Measurements from ENCODE around the gene TM7SF2. TPM values are rescaled to one million over a fixed set of nuclear protein-coding genes. Genes with fewer than 3 reads are reported as not detected.

Gene TM7SF2
- 100 to 1,000 TPM in 1 of 6 experiments, 10 to 100 TPM in 5; 25.6 to 112 (median 37.8) TPM for total RNA-seq
- long read RNA-seq, transcript TM7SF2-201 (10 exons, 1,722 nt): major isoform, 80 of 108 reads
- long read RNA-seq, partial matches to known transcripts: 13 of 108 reads
- long read RNA-seq, other reads (novel, unspliced or antisense): 14 of 108 reads

DNA sequence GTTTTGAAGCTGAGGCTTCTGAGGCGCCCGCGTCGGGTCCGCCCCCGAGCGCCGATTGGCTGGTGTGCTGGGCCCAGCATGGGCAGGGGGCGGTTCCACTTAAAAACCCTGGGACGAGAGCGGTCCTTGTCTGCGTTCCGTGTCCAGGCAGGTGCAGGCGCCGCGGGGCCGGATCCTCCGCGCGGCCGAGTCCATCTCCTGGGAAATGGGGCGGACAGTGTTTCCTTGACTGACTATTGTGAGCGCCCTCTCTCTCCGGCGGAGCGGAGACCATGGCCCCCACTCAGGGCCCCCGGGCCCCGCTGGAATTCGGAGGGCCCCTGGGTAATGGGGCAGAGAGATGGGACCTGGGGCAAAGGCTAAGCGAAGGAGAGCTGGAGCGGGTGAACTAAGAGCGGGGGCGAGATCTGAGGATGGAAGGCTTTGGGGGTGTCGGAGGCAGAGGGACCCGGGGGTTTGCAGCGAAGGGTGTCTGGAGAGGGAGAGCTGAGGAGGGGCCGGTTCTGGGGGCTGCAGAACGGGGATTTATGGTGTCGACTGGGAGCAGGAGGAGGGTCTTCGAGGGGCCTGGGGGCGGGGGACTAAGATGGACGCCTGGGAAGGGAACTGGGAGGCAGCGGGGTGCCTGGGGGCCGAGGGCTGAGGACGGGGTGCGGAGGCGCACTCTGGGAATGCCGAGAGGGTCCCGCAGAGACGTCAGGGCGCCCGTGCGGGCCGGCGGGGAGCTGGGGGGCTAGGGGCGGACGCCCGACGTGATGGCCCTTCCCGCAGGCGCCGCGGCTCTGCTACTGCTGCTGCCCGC, at the start of gene TM7SF2:
TM7SF2 (plus strand) TSS at position 129 of the 802 bp plus-strand sequence; CDS start at position 273, 144 bp downstream.
- H3K27me3 ChIP-seq: no peaks in the 10 kb centered on the region
- peak within 1 kb of the TSS; percentile 28 to 93 (median 69) for H3K27ac ChIP-seq
- H3K4me3 ChIP-seq: peak within 1 kb of the TSS; percentile 54 to 62 (median 54)
- DNase-seq (peak; percentile 98 to 99 (median 98)), ATAC-seq (peak; percentile 80 to 89 (median 84))
- TF ChIP-seq, protein P1, sequence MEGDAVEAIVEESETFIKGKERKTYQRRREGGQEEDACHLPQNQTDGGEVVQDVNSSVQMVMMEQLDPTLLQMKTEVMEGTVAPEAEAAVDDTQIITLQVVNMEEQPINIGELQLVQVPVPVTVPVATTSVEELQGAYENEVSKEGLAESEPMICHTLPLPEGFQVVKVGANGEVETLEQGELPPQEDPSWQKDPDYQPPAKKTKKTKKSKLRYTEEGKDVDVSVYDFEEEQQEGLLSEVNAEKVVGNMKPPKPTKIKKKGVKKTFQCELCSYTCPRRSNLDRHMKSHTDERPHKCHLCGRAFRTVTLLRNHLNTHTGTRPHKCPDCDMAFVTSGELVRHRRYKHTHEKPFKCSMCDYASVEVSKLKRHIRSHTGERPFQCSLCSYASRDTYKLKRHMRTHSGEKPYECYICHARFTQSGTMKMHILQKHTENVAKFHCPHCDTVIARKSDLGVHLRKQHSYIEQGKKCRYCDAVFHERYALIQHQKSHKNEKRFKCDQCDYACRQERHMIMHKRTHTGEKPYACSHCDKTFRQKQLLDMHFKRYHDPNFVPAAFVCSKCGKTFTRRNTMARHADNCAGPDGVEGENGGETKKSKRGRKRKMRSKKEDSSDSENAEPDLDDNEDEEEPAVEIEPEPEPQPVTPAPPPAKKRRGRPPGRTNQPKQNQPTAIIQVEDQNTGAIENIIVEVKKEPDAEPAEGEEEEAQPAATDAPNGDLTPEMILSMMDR (IDR thresholded peaks at IDR 0.05): no peak
- TF ChIP-seq POLR2A (IDR thresholded peaks at IDR 0.05): peak; percentile 96
- intact Hi-C loops (cut with DNase I): loop anchor here in 1 of 2 donors (5.0 kb wide), 1 partner anchor 145 kb away; no protein-coding TSS in a partner anchor
- peaks cover 0 to 44% (median 24%) of the 10 kb centered on the region in 4 donors for H3K4me1 ChIP-seq
- H3K36me3 ChIP-seq: peaks cover 0 to 9% (median 3%) of the 10 kb centered on the region in 4 donors
- no peaks in the 10 kb centered on the region for H3K9me3 ChIP-seq
- 0% methylated on average over 17 of the region's 64 CpGs for WGBS (ENCODE audit: insufficient coverage, low coverage, low lambda C conversion rate, missing lambda C conversion rate)

DNA sequence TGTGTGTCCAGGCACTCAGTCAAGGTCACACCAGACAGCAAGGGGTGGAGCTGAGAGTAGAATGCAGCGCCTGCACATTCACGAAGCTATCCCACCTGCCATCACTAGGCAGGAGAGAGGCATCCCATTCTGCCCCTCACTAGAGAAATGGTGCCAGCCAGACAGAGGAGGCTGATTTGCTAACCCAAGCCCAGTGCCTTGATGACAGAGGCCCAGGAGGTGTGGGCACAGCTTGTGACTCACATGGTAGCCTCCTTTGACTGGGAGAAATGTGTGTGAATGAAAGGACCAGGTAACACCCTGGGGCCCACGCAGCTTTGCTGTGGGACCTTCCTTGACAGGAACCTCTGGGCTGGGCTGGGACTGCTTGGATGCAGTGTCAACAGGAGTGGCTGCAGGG, 48.1 kb upstream of the TM7SF2 start:
- Histone ChIP-seq H3K4me1 (no peaks in the 10 kb centered on the region), H3K36me3 (no peaks in the 10 kb centered on the region), H3K27ac (no peak overlapping the region), H3K4me3 (no peak overlapping the region), H3K27me3 (no peaks in the 10 kb centered on the region), H3K9me3 (no peaks in the 10 kb centered on the region)
- intact Hi-C loops (cut with DNase I): no loop called here
- no peak for TF ChIP-seq POLR2A (IDR thresholded peaks at IDR 0.05)
- ATAC-seq (no peak), DNase-seq (no peak)
- WGBS (ENCODE audit: insufficient coverage, low coverage, low lambda C conversion rate, missing lambda C conversion rate): no CpG with 5 or more reads among the region's 3 CpGs

DNA sequence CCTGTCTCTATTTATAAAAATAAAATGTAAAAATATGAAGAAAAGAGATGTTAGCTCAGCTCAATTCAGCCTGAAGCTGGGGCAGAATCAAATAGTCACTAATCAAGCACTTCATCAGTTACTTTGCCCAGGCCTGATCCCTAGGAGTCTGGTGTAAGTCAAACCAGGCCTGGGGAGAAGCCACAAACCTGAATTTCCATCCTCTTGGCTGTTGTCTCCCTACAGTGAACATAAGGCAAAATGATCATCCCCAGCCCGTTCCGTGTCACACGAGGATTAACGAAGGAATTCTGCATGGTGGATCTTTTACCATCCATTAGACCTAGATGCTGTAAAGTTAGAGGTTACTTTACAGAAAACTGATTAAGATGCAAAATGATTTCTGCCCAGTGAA, 46.8 kb upstream of the TM7SF2 start:
- no peaks in the 10 kb centered on the region for H3K4me1 ChIP-seq
- ATAC-seq (no peak), DNase-seq (no peak)
- H3K27me3 ChIP-seq: no peaks in the 10 kb centered on the region
- no peak overlapping the region for H3K27ac ChIP-seq
- intact Hi-C loops (cut with DNase I): no loop called here
- no peak overlapping the region for H3K4me3 ChIP-seq
- no peaks in the 10 kb centered on the region for H3K36me3 ChIP-seq
- TF ChIP-seq, protein P1 (IDR thresholded peaks at IDR 0.05): no peak
- TF ChIP-seq POLR2A (IDR thresholded peaks at IDR 0.05): no peak
- 100% methylated on average over 4 of the region's 4 CpGs for WGBS (ENCODE audit: insufficient coverage, low coverage, low lambda C conversion rate, missing lambda C conversion rate)
- no peaks in the 10 kb centered on the region for H3K9me3 ChIP-seq

DNA sequence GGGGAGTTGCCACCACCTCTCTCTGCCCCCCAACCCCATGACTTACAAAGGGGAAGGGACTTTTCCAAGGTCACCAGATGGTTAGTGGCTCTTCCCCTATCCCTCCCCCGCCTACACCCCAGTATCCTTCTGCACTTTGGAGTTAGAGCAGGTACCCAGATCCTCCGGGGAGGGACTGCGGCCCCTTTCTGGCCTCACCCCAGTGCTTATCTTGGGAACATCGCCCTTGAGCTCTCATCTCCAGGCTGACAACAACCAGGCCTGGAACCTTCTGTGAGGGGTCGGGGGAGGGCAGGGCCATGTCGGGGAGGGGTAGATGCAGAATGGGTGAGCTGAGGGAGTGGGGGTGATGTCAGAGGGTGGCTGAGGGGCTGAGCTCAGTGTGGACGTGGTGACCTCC, 45.8 kb upstream of the TM7SF2 start:
- Histone ChIP-seq H3K4me3 (no peak overlapping the region), H3K9me3 (no peaks in the 10 kb centered on the region), H3K27me3 (no peaks in the 10 kb centered on the region), H3K27ac (no peak overlapping the region), H3K36me3 (no peaks in the 10 kb centered on the region), H3K4me1 (no peaks in the 10 kb centered on the region)
- DNase-seq (no peak), ATAC-seq (no peak)
- intact Hi-C loops (cut with DNase I): no loop called here
- 75% methylated on average over 5 of the region's 7 CpGs for WGBS (ENCODE audit: insufficient coverage, low coverage, low lambda C conversion rate, missing lambda C conversion rate)
- no peak for TF ChIP-seq POLR2A (IDR thresholded peaks at IDR 0.05)
- TF ChIP-seq, protein P1 (IDR thresholded peaks at IDR 0.05): no peak

DNA sequence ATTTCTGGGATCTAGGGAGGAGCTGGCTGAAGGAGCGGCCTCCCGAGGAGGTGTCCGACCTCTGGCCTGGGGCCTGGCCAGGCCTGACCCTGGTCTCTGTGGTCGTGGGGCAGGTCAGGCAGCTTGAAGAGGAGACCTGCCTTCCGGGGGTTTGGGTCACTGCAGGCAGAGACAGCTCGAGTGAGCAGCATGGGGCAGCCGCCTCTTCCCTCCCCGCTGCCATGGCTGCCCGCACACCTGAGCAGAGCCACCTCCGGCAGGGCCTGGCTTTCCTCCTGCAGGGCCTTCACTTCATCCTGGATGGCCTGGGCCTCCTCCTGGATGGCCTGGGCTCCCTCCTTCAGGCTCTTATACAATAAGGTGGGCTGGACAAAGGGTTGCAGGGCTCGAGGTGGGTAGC, 45.4 kb upstream of the TM7SF2 start:
- DNase-seq: no peak
- Histone ChIP-seq H3K36me3 (no peaks in the 10 kb centered on the region), H3K27ac (no peak overlapping the region), H3K9me3 (no peaks in the 10 kb centered on the region), H3K27me3 (no peaks in the 10 kb centered on the region), H3K4me1 (no peaks in the 10 kb centered on the region), H3K4me3 (no peak overlapping the region)
- ATAC-seq: no peak
- TF ChIP-seq POLR2A (IDR thresholded peaks at IDR 0.05): no peak
- TF ChIP-seq, protein P1 (IDR thresholded peaks at IDR 0.05): no peak
- WGBS (ENCODE audit: insufficient coverage, low coverage, low lambda C conversion rate, missing lambda C conversion rate): 86% methylated on average over 5 of the region's 11 CpGs
- intact Hi-C loops (cut with DNase I): no loop called here

Data from right lobe of liver (tissue), 6 donors.